Measurements from ENCODE around the gene DNER. TPM values are rescaled to one million over a fixed set of nuclear protein-coding genes. Genes with fewer than 3 reads are reported as not detected.

Gene DNER
- total RNA-seq, 1 donor from 2014 or later = not detected

GRCh38 chr2:229646186-229646723, 68.1 kb downstream of the DNER start:
- Mint-ChIP-seq H3K27ac (ENCODE audit: unreplicated experiment) (no peak overlapping the region), H3K36me3 (ENCODE audit: low read depth) (no peaks in the 10 kb centered on the region), H3K4me3 (ENCODE audit: unreplicated experiment) (no peak overlapping the region), H3K27me3 (ENCODE audit: low read depth) (no peaks in the 10 kb centered on the region), H3K9me3 (ENCODE audit: low read depth) (no peaks in the 10 kb centered on the region), H3K4me1 (ENCODE audit: low read depth) (no peaks in the 10 kb centered on the region)
- DNase-seq (ENCODE audit: low spot score) = no peak
- TF ChIP-seq CTCF (IDR thresholded peaks at IDR 0.05) = no peak

GRCh38 chr2:229642371-229642770, 72.0 kb downstream of the DNER start:
- no peaks in the 10 kb centered on the region for H3K4me1 Mint-ChIP-seq (ENCODE audit: low read depth)
- DNase-seq (ENCODE audit: low spot score) = no peak
- H3K27ac Mint-ChIP-seq (ENCODE audit: unreplicated experiment) = no peak overlapping the region
- H3K9me3 Mint-ChIP-seq (ENCODE audit: low read depth) = no peaks in the 10 kb centered on the region
- H3K4me3 Mint-ChIP-seq (ENCODE audit: unreplicated experiment) = no peak overlapping the region
- no peaks in the 10 kb centered on the region for H3K27me3 Mint-ChIP-seq (ENCODE audit: low read depth)
- TF ChIP-seq CTCF (IDR thresholded peaks at IDR 0.05) = no peak
- H3K36me3 Mint-ChIP-seq (ENCODE audit: low read depth) = no peaks in the 10 kb centered on the region

- H3K36me3 Mint-ChIP-seq (ENCODE audit: low read depth) = no peaks in the 10 kb centered on the region
- no peak overlapping the region for H3K27ac Mint-ChIP-seq (ENCODE audit: unreplicated experiment)
- no peaks in the 10 kb centered on the region for H3K9me3 Mint-ChIP-seq (ENCODE audit: low read depth)
- DNase-seq (ENCODE audit: low spot score) = no peak
- H3K4me1 Mint-ChIP-seq (ENCODE audit: low read depth) = no peaks in the 10 kb centered on the region
- H3K4me3 Mint-ChIP-seq (ENCODE audit: unreplicated experiment) = no peak overlapping the region
- peak; percentile 21 for TF ChIP-seq CTCF (IDR thresholded peaks at IDR 0.05)
- H3K27me3 Mint-ChIP-seq (ENCODE audit: low read depth) = peaks cover 6% of the 10 kb centered on the region
Measured at GRCh38 chr2:229641676-229642075, 72.7 kb downstream of the DNER start.

GRCh38 chr2:229640636-229641035, 73.7 kb downstream of the DNER start:
- H3K9me3 Mint-ChIP-seq (ENCODE audit: low read depth) = no peaks in the 10 kb centered on the region
- no peak for DNase-seq (ENCODE audit: low spot score)
- no peaks in the 10 kb centered on the region for H3K36me3 Mint-ChIP-seq (ENCODE audit: low read depth)
- peaks cover 8% of the 10 kb centered on the region for H3K27me3 Mint-ChIP-seq (ENCODE audit: low read depth)
- no peak overlapping the region for H3K27ac Mint-ChIP-seq (ENCODE audit: unreplicated experiment)
- no peak overlapping the region for H3K4me3 Mint-ChIP-seq (ENCODE audit: unreplicated experiment)
- no peak for TF ChIP-seq CTCF (IDR thresholded peaks at IDR 0.05)
- no peaks in the 10 kb centered on the region for H3K4me1 Mint-ChIP-seq (ENCODE audit: low read depth)

GRCh38 chr2:229636571-229636970, 77.8 kb downstream of the DNER start:
- no peak for TF ChIP-seq CTCF (IDR thresholded peaks at IDR 0.05)
- no peak overlapping the region for H3K27ac Mint-ChIP-seq (ENCODE audit: unreplicated experiment)
- no peaks in the 10 kb centered on the region for H3K36me3 Mint-ChIP-seq (ENCODE audit: low read depth)
- DNase-seq (ENCODE audit: low spot score) = no peak
- peaks cover 20% of the 10 kb centered on the region for H3K27me3 Mint-ChIP-seq (ENCODE audit: low read depth)
- no peaks in the 10 kb centered on the region for H3K4me1 Mint-ChIP-seq (ENCODE audit: low read depth)
- H3K4me3 Mint-ChIP-seq (ENCODE audit: unreplicated experiment) = no peak overlapping the region
- no peaks in the 10 kb centered on the region for H3K9me3 Mint-ChIP-seq (ENCODE audit: low read depth)
